GM18499 (cell line): ENCODE results near the gene FXYD2.

ENCODE experiments used
- ATAC-seq: cut with Tn5 transposase; IDR thresholded peaks from one replicate; pipeline ENCODE4 v1.9.1; 2021; ENCODE audit warnings: moderate number of reproducible peaks; ENCODE audit not compliant: insufficient read depth, unreplicated experiment

Gene FXYD2

DNA sequence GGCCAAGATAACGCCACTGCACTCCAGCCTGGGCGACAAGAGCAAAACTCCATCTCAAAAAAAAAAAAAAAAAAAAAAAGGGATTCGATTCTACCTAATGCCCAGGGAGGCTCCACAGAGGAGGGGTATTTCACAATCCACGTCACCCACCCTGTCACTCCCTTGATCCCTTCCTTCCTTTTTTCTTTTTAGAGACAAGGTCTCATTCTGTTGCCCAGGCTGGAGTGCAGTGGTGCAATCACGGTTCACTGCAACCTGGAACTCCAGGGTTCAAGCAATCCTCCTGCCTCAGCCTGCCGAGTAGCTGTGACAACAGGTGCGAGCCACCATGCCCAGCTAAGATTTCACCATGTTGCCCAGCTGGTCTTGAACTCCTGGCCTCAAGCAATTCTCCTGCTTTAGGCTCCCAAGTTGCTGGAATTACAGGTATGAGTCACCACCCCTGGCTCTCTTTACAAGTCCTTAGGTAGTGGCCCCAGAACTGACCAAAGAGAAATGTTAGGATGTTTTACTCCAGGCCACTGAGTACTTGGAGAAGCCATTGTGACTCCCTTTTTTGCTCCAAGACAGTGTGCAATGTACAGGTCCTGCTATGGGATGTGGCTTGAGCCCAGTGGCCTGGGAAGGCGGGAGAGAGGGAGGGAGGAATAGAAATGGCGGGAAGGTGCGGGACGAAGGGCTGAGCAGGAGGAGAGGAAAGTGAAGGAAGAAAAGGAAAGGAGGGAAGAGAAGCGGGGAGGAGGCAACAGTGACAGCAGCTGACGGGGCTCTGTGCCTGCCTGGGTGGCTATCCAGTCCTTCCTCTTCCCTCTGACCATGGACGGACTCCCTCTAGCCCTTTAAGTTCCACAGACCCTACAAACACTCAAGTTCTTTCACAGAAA lies 11.8 kb upstream of the FXYD2 start:
- no peak for ATAC-seq

DNA sequence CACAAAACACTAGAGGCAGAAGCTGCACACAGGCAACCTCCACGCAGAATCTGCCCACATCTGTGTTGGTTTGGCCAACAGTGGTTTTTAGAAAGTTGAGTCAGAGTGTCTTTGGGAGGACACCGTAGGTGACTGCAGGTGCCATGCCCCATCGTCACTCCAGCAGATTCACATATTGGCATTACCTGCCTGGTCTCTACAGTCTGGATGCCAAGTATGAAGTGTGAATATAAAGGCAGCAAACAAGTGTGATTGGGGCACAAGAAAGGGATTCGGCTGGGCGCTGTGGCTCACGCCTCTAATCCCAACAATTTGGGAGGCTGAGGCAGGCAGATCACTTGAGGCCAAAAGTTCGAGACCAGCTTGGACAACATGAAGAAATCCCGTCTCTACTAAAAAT lies 11.0 kb upstream of the FXYD2 start:
- ATAC-seq = no peak

DNA sequence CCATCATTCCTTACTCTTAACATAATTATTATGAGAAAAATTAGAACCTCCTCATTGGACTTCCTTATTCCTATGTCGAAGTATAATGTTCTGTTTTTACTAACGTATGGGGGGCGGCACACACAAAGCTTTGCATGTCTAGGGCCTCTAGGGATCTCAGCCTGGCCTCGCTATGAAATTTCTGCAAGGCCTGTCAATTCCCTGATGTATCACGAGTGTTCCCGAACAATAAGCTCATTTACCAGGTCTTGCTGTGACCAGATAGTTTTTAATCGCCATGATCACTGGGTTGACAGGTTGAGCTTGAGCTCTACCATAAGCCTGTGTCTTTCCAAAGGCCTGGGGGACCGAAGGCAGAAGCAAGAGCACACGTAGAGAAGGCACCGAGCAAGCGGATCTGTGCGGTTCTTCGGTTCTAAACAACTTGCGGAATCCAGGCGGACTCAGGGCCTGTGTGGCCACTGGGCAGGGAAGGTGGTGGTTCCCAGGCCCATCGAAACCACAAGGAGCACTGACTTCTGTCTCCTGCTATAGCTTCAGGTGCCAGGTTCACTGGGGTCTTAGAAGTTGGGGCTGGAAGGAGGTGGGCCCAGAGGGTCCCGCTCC lies 10.4 kb upstream of the FXYD2 start:
- ATAC-seq = no peak

DNA sequence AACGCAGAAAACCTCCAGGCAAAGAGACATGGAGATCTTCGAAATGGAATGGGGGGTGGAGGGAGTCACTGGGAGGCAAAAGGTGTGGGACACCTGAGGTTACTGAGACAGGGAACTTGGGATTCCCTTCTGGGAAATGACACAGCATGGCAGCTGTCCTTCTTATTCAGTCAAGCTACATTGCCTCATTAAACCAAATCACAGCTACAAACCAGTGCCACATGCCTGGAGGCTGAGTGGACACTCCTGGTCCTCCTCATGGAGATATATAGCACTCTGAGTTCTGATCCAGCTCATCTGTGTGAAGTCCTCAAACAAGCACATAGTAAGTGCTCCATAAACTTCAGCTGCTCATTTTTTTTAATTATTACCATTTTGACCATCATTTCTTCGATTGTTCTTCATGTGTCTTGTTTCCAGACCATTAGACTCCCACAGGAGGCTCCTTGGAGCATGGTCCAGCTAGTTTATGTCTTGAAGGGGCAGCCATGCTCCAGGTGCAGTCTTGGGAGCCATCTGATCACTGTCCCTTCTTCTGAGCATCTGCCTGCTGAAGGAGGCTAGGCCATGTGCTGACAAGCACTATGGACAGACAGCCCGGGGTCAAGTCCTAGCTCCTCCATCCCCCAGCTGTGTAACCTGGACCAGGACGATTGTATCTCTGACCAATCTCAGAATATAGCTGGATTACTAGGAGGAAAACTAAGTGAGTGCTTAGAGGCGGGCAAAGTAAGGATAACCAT lies 9.7 kb upstream of the FXYD2 start:
- ATAC-seq = no peak

DNA sequence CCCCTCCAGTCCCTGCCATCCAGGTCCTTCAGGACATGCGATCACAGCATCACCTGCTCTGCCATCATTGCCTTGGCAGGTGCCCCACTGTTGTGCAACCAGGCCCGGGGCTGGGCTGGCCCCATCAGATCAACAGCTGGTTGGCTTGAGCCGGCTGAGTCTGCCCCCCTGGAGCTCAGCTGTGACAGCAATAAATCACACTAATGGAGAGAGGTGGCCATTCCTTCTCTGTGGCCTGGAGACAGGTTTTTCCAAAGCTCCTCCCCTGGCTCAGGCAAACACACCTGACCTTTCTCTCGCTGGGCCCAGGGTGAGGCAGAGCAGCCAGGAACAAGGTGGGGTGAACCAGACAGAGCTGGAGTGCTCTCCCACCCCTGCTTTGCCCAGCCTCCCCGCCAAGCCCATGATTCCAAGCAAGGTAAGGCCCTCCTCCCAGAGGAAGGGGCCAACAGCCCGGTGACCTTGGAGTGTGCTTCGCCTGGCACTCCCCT lies 8.9 kb upstream of the FXYD2 start:
- no peak for ATAC-seq

DNA sequence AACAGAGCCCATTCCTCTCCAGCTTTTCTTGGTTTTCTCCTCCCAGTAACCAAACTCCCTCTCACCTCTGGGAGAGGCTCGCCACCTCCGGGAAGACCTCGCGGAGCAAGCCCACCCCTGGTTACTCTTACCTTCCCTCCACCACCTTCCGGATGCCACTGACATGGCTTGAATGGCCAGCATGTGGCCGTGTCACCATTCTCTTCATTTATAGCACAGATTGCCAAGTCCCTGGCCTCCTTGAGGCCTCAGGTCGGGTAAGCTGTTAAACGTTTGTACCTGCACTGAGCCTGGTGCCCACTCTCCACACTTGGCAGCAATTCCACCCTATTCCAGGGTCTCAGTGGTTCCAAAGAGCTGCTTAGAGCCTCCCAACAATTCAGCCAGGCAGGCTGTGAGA lies 8.0 kb upstream of the FXYD2 start:
- ATAC-seq = no peak

DNA sequence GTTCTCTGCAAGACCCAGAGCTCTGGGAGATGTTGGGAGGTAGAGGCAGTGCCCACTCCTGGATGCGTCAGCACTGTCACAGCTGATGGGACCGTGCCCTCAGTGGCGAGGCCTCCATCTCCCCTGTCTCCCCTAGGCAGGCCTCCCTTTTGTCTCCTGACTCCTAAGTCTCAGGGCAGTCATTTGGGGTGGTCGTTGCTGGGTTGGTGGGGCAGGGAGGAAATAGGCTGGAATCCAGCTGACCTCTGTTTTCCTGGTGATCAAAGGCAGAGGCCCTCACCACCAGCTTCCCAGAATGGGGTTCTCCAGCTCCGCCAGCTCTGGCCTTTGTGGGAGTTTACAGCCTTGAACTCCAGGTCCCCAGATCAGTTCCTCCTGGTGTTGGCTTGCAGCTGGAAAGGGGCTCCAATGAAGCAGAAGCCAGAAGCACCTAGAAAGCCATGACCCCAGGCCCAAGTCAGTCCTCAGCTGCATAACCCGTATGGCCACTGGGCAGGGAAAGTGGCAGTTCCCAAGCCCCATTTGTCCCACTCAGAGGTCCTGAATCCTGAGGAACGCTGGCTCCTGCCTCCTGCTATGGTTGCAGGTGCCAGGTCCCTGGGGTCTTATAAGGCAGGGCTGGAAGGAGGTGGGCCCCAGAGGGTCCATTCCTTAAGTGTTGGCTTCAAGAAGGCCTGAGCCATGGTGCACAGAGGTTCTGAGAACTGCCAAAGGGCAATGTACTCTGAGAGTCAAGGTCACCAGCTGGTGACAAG lies 7.3 kb upstream of the FXYD2 start:
- no peak for ATAC-seq

DNA sequence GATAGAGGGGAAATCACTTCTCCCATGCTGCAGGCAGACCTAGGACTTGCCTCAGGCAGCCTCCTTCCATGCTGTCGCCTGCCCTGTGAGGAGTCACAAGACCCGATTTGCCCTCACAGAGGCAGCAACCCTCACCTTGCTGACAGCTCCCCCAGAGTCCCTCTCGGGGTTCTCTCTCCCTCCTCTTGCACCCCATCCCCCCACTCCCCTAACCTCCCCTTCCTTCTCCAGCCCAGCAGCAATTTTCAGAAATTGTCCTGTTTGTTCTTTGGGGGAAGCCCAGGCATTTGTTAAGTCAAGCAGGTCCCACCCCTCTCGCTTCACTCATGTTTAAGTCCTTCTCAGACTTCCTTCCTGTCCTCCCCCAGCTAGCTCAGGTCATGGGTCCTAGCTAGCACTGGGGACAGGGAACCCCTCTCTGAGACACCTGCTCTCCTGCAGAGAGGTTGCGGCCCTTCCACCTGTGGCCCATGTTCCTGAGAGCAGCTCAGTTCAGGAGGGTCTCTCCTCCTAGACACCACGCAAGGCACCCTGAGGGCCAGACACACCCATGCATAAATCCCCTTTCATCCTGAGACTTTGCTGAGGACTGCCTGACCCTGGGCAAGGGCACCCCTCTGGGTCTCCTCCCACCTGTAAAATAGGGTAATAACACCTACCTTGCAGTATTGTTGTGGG lies 6.3 kb upstream of the FXYD2 start:
- no peak for ATAC-seq

DNA sequence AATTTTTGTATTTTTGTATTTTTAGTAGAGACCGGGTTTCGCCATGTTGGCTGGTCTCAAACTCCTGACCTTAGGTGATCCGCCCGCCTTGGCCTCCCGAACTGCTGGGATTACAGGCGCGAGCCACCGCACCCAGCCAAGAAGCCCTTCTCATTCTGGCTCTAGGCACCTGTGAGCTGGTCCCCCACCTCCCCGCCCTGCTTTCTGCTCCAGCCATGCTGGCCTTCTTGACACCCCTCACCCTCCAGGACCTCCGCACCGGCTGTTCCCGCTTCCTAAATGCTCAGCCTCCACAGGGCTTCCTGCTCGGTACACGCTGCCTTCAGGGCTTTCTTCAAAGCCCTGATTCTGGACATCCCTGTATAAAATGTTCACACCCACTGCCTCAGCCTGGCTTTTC lies 5.5 kb upstream of the FXYD2 start:
- no peak for ATAC-seq

DNA sequence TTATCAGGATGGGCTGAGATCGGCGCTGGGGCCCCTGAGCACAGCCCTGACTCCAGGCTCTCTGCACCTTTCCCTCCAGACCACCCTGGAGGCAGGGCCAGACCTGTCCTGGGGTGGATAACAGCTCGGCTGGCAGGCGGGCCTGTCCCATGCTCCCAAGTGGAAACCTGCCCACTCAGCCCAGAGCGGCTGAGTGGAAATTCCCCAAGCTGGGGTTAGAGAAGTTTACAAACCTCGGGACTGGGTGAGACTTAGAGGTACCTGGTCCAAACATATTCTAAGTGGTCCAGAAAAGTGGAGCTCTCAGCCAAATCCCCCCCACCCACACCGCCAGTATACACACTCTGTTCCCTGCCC lies 4.8 kb upstream of the FXYD2 start:
- ATAC-seq = no peak

DNA sequence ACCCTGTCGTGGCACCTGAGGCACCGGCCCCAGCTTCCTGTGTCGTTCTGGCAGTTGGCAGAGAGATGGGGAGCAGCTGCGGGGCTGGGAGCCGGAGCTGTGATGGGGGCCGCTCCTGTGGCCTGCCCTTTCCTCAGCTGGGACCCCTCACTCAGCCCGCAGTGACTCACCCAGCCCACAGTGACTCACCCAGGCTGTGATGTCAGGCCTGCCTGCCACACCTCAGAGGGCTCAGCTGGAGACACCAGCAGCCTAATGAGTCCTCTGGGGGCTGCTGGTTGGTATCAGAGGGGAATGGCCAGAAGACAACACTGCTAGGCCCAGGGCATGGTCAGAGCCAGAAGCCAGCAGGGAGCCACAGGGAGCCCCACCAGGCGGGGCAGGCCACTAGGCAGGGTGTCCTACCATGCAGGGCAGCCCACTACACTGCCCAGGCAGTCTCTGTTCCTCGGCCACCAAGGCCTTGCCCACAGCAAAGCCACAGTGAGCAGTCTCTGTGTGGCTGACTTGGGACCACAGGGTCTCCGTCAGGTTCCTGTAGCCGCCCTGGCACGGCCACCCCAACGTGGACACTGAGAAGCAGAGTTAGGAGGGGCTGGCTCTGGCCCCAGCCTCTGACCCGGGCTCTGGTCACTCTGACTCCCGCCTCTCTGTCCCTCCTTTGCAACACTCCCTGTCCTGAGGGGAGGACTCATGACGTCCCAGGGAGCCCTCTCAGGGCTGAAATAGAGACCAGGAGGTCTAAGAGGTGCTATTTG lies 4.2 kb upstream of the FXYD2 start:
- ATAC-seq = no peak

DNA sequence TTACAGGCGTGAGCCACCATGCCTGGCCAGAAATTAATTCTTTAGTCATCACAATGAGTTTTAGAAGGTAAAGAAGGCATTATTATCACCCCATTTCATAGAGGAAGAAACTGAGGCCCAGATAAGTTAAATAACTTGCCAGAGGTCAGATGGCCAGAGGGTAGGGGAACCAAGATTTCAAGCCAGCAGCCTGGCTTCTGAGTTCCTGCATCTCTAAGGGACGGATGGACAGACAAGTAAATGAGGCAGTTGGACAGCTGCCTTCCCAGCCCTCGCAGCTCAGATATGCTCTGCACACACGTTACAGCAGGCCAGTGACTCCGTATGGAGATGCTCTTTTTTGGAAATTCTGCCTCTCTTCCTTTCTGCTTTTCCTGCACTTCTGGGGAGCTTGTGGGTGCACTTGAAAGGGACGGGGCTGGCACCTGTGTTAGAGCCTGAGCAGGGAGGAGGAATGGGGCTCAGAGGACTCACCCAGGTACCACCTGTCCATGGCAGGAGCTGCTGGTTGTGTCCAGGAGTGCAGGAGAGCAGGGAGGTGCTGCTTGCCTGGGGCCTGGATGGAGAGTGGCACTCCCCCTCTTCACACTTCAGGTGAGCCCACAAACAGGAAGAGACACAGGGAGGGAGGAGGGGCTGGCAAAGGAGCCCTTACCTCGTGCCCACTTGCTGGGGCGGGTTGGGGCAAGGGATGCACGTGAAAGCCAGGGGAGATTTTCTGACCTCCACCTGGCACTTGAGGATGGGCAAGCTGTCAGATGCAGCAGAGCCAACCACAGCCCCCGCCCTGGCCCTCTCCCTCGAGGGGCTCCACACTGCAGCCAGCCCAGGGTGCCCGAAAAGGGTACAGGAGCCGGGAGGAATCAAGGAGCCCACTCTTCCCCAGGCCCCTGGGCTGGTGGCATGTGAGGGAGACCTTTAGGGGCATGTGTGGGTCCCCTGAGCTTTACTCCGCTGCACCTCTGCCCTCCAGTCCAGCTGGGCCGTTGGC lies 3.3 kb upstream of the FXYD2 start:
- no peak for ATAC-seq

DNA sequence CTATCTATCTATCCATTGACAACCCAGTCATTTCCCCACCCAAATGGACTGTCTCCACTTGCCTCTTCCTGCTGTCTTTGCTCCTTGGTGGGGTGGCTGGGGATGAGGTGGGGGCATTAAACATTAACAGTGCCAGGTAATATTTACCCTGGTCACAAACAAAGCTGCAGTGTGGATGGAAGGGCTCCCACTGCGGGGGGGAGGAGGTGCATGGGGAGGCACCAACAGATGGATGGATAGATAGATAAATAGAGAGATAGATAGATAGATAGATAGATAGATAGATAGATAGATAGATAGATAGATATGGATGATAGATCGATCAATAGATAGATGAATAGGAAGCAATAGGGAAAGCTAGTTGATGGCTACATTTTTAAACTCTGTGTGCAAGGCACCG lies 2.3 kb upstream of the FXYD2 start:
- ATAC-seq = no peak

DNA sequence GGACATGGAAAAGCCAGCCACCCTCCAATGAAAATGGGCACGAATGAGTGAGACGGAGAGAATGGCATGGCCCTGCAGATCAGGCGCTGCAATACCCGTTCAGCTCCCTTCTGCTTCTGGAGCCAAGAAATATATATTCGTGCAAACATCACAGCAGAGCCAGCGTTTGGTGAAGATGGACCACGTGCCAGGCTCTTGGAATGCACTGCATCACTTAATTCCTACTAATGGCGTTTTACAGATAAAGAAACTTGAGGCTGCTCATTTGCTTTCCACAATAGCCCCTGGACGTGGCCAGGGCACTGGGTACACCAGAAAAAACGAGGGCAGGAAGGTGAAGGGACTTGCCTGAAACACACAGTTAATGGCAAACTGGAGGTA lies 1.6 kb upstream of the FXYD2 start:
- no peak for ATAC-seq

DNA sequence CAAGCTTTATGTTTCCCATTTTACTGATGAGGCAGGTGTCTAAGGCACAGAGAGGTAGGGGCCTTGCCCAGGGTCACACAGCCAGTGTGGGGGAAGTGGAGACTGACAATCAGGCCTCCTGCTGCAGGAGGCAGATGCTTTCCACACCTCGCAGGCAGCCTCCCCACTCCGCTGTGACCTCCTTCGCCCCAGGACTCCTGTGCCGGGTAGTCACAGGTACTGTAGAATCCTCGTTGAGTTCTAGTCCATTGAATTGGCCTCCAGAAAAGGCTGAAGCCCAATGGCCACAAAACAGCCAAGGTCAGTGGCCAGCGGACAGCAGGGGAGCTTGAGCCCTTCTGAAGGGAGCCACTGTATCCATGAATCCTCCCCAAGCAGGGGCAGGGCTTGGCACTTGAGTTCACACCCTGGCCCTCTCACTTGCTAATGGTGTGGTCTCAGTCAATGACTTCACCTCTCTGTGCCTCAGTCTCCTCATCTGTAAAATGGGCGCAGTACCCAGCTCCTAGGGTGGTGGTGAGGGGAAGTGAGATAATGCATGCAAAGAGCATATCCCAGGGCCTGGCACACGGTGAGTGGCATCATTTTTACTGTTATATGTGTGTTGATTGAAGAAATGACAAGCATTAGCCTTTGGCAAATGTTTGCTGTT lies 1.1 kb upstream of the FXYD2 start:
- ATAC-seq = no peak

DNA sequence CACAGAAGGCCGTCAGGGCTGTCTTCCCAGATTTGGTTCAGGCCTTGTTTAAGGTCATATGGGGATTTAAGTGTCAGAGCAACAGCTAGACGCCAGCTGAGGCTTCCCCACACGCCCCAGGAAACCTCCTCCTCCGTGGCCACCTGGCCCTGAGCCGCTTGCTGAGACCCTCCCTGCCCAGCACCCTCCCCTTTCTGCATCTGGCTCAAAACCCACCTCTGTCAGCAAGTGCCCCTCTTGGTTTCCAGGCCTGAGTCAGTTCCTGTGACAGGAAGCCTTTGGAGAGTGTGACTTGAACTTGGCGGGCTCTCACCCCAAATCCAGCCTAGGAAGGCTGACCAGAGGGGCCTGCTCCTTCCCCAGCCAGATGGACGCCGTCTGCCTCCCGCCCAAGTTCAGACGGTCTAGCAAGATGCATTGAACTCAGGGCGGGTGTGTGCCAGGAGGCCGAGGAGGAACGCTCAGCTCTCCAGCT lies 561 bp downstream of the FXYD2 start:
- no peak for ATAC-seq

DNA sequence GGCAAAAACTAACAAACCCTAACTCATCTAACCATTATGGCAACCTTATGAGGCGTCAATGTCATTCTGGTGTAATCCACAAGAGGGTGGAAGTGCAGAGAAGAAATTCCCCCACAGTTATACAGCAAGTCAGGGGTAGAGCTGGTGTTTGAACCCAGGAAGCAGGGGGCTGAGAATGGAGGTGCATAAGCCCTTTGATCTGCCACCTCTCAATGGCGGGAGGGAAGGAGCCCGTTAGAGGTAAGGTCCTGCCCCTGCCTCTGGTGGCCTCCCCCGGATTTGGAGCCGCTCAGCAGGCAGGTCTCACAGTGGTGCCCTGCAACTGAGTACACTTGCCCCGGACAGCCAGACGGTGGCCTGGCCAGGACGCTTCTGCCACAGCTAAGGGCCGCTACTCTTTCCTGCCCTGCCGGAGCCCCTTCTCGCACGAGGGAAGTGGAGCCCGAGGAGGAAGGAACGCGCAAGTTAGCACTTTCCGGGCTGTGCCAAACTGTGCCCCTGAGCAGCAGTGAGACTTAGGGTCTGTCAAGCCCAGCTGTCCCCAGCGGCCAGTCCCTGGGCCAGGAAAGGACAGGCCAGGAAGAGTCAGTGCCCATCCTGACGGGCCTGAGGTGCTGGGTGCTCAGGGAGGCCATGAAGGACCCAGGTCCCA lies 1.1 kb downstream of the FXYD2 start:
- no peak for ATAC-seq
